NCI-H69 (cell line): ENCODE measurements around the gene ANKRD39.
A peak's percentile ranks its signal among the peaks of the same experiment; 100 is the strongest.
"Not testable (repeated sequence)": the region's sequence is repeated elsewhere in the genome, so short reads cannot be mapped to it uniquely, and the experiment has no call there.

Experiments
- DNase-seq: peaks from one replicate; lab custom pipeline; 2025; lab: John Stamatoyannopoulos, UW

ANKRD39 gene

DNA sequence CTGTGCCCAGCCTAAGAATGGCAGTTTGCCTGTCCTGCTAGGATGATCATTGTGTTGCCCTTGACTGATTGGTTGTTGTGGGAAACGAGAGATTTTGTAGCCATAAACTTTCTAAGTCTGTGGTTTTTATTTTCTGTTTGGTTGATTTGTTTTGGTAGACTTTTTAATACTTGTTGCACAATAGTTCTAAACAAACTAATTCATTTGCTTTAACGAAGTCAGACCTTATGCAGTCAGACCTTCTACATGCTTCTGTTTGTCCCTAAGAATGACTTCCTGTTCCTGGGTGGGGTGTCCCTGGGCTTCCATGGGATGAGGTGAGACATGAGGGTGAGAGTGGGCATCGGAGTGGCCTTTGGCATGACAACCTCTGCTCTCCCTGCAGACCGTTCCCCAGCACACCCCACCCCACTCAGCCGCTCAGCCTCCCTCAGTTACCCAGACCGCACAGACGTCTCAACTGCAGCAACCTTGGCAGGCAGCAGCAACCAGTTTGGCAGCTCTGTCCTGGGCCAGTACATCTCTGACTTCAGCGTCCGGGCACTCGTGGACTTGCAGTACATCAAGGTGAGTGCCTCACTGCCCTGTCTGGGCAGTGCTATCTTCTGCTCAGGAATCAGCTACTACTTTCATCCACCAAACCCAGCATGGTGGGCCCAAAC, 49.5 kb downstream of the ANKRD39 start:
- no peak for DNase-seq

- no peak for DNase-seq
Measured at GRCh38 chr2:96807127-96807471, 50.7 kb downstream of the ANKRD39 start.

DNA sequence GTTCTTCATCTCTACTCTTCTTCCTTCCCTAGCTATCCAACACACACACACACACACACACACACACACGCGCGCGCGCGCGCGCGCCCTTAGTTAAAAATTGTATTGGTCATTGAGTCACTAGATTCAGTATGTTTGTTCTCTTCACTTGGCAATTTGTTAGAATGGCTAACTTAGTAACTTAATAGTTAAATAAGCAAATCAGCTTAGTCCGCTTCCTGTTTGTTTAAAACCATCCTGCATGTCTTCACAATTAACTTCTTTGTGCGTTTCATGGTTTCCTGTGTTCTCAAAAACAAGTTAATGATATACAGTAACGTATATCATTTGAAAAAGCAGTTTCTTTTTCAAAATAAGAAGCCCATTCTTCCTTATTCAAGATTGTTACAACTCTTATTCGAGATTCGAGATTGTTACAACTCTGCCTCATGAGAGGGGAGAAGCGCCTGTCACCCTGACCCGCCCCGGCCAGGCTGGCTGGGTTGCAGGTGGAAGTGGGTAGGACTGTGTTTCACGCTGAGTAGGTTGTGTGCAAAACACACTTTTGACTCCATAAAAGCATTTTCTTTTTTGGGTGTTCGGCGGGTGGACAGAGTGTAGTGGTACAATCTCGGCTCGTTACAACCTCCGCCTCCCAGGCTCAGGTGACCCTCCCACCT, 51.2 kb downstream of the ANKRD39 start:
- no peak for DNase-seq

DNA sequence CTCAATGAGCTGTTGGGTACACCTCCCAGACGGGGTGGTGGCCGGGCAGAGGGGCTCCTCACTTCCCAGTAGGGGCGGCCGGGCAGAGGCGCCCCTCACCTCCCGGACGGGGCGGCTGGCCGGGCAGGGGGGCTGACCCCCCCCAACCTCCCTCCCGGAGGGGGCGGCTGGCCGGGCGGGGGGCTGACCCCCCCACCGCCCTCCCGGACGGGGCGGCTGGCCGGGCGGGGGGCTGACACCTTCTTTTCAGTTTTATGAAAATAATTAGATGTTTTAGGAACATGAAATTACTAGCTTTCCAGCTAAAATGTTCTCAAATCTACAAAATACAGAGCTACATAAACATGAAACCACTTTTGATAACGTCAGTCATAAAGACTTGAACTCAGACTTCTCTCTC, 51.9 kb downstream of the ANKRD39 start:
- not testable (repeated sequence) for DNase-seq

GRCh38 chr2:96804986-96805385, 52.8 kb downstream of the ANKRD39 start:
- DNase-seq, result no peak

GRCh38 chr2:96802721-96803120, 55.1 kb downstream of the ANKRD39 start:
- no peak for DNase-seq

DNA sequence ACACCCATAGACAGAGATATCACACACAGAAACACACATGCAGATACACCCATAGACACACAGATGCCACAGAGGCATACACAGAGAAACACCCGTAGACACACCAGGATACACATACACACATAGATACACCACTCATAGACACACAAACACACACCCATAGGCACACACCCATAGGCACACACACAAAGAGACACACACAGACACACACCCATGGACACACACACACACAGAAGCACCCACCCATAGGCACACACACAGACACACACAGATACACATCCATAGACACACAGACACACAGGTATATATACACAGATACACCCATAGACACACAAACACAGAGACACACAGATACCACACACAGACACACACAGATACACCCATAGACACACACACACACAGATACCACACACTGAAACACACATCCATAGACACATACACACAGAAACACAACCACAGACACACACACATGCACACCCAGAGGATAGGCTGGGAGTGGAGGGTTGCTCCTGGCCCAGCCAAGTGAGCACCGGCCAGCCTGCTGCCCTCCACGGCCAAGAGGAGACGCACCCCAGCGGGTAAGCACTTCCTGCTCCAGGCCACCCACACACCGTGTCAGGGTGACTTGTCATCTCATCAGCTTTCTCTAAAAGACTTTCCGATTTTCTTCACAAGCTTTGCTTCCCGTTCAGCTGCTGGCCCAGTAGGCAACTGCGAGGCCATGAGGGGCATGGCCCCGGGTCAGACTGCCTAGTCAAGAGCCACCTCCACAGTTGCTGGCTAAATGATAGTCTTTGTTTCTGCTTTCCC, 55.8 kb downstream of the ANKRD39 start:
- DNase-seq, result no peak

DNA sequence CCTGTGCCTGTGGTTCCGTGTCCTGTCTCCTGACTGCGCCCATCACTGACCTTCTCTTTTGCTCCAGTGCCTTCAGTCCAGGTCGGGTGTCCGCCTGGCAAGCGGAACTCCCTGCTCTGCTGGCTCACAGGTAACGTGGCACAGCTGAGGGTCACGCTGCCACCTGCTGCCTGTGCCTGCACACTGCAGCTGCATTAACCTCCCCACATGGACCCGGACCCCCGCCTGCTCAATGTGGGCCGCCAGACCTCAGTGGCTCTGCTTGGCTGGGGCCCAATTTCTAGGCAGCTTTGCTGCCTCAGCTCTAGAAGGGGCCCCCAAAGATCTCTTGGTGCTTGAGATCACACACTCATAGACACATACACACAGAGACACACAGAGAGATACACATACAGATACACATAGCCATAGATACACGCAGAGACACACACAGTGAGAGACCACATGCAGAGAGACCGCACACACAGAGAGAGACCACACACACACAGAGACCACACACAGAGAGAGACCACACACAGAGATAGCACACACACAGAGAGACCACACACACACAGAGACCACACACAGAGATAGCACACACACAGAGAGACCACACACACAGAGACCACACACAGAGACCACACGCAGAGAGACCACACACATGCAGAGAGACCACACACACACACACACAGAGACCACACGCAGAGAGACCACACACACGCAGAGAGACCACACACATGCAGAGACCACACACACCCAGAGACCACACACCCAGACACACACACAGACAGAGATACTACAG, 56.6 kb downstream of the ANKRD39 start:
- peak; percentile 58 for DNase-seq

DNA sequence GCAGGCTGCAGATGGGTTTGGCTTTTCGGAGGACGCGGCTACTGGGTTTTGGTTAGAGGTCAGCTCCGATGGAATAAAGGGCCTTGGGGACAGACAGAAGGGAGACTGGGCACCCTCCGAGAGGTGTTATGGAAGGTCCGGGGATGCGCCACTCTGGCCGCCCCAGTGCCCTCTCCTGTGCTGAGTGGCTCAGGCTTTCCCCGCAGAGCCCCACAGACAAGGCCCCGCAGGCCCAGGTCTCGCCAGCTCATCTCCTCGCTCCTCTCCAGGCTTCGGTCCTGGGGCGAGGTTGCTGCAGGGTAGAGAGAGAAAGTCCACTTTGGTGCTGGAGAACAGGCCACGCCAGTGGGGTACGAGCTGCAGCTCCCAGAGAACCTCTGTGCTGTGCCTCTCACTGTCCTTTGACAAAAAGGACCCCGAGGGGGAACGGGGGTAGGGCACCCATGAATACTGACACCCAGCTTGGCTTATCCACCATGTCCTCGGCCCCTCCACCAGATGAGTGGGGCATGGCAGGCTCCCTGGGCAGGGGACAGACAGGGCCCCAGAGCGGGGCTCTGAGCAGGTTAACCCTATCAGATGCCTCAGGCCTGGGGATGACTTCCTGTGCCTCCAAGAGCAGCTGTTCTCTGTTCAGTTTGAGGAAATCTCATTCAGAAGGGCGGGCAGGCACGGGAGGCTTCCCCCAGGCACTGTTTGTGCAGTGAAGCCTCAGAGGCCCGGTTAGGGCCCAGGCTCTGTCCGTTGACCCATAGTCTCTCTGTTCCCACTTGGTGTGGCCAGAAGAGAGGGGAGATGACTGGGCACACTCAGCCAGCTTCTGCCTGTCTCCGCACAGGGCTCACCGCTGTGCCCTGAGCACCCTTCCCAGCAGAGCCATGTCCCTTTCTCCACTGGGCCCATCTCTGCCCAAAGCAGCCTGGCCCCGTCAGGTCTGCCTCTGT, 57.5 kb downstream of the ANKRD39 start:
- DNase-seq, result no peak

DNA sequence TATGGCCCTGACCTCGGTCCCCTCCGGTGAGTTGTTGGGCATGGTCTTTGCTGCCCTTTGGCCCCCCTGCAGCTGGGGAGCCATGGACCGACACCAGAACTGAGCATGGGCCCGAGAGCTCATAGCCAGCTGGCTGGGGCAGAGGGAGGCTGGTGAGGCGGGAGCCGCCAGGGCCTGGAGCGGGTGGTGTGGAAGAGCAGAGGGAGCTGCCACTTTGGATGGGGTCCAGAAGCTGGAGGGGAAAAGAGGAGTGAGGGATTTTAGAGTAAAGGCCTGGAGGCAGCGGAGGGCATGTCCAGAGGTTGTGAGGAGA, 58.2 kb downstream of the ANKRD39 start:
- DNase-seq, result no peak

DNA sequence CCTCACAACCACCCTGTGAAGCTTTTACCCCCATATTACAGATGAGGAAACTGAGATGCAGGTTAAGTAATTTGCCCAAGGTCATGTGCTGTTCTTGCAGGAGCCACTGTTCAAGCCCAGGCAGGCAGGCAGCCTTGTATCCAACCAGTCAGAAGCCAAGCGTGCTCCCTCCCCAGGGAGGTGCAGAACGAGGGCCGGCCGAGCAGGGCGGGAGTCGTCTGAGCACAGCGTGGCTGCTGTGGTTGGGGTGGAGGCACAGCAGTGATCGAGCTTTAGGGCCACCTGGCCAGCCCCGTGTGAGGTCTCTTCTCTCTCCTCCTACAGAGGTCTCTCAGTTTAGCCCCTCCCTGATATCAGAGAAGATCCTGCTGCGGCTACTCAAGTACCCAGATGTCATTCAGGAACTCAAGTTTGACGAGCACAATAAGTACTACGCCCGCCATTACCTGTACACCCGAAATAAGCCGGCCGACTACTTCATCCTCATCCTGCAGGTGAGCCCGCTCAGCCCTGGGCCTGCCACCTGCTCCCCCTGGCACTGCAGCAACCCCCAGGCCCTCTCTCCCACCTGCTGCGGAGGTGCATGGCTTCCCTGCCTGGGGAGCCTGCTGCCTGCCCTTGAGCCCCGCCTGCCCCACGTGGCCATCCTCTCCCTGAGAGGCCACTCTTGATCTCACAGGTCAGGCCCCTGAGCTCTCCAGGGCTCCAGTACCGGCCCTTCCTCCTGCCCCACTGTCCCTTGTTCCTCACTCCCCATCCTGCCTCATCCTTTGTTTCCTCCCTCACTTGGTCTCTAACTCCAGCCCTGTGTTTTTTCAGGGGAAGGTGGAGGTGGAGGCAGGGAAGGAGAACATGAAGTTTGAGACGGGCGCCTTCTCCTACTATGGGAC, 58.8 kb downstream of the ANKRD39 start:
- DNase-seq, result no peak
